ENCODE measurements around the gene LGMN. TPM values are rescaled to one million over a fixed set of nuclear protein-coding genes. Genes with fewer than 3 reads are reported as not detected.
A peak's percentile ranks its signal among the peaks of the same experiment; 100 is the strongest.
"Not testable (repeated sequence)": the region's sequence is repeated elsewhere in the genome, so short reads cannot be mapped to it uniquely, and the experiment has no call there.

The LGMN gene
- total RNA-seq, 6 experiments from 2014 or later: 37.0 to 57.3 (median 43.3) TPM

GRCh38 chr14:92750994-92751400, 2.6 kb upstream of the LGMN start:
- peaks cover 31% of the 10 kb centered on the region for H3K4me1 Mint-ChIP-seq (ENCODE audit: low read depth)
- no peak for DNase-seq
- TF ChIP-seq CTCF (IDR thresholded peaks at IDR 0.05): no peak
- no peaks in the 10 kb centered on the region; the same call in 1 of the 2 replicates for H3K9me3 Mint-ChIP-seq
- H3K4me3 Mint-ChIP-seq: no peak overlapping the region
- H3K27ac Mint-ChIP-seq: no peak overlapping the region
- peaks cover 3% of the 10 kb centered on the region; the same call in 1 of the 2 replicates for H3K36me3 Mint-ChIP-seq (ENCODE audit: low read depth)
- H3K27me3 Mint-ChIP-seq (ENCODE audit: insufficient read depth): peaks cover 28% of the 10 kb centered on the region

- H3K36me3 Mint-ChIP-seq (ENCODE audit: low read depth); DNase-seq; H3K9me3 Mint-ChIP-seq; H3K27ac Mint-ChIP-seq; H3K4me3 Mint-ChIP-seq: not testable (repeated sequence)
- H3K27me3 Mint-ChIP-seq (ENCODE audit: insufficient read depth): peaks cover 28% of the 10 kb centered on the region
- peaks cover 32% of the 10 kb centered on the region for H3K4me1 Mint-ChIP-seq (ENCODE audit: low read depth)
Observed at GRCh38 chr14:92750222-92750728, 1.8 kb upstream of the LGMN start.

GRCh38 chr14:92747701-92748258, 647 bp downstream of the LGMN start:
- Mint-ChIP-seq H3K36me3 (ENCODE audit: low read depth) (peaks cover 3% of the 10 kb centered on the region; the same call in 1 of the 2 replicates), H3K9me3 (no peaks in the 10 kb centered on the region; the same call in 1 of the 2 replicates), H3K4me3 (peak overlapping the region; percentile 97), H3K4me1 (ENCODE audit: low read depth) (peaks cover 32% of the 10 kb centered on the region), H3K27me3 (ENCODE audit: insufficient read depth) (peaks cover 19% of the 10 kb centered on the region), H3K27ac (peak overlapping the region; percentile 92)
- no peak for TF ChIP-seq CTCF (IDR thresholded peaks at IDR 0.05)
- DNase-seq: peak; percentile 8

- no peaks in the 10 kb centered on the region for H3K36me3 Mint-ChIP-seq (ENCODE audit: low read depth)
- no peak for TF ChIP-seq CTCF (IDR thresholded peaks at IDR 0.05)
- DNase-seq: no peak
- peaks cover 28% of the 10 kb centered on the region for H3K4me1 Mint-ChIP-seq (ENCODE audit: low read depth)
- no peaks in the 10 kb centered on the region for H3K9me3 Mint-ChIP-seq
- H3K4me3 Mint-ChIP-seq: no peak overlapping the region
- no peak overlapping the region for H3K27ac Mint-ChIP-seq
- no peaks in the 10 kb centered on the region; the same call in none of the 2 replicates for H3K27me3 Mint-ChIP-seq (ENCODE audit: insufficient read depth)
Observed at GRCh38 chr14:92744198-92744597, 4.2 kb downstream of the LGMN start.

- H3K27ac Mint-ChIP-seq: no peak overlapping the region
- no peaks in the 10 kb centered on the region for H3K36me3 Mint-ChIP-seq (ENCODE audit: low read depth)
- H3K27me3 Mint-ChIP-seq (ENCODE audit: insufficient read depth): no peaks in the 10 kb centered on the region; the same call in none of the 2 replicates
- no peak for TF ChIP-seq CTCF (IDR thresholded peaks at IDR 0.05)
- DNase-seq: no peak
- H3K4me3 Mint-ChIP-seq: no peak overlapping the region
- no peaks in the 10 kb centered on the region for H3K9me3 Mint-ChIP-seq
- peaks cover 11% of the 10 kb centered on the region for H3K4me1 Mint-ChIP-seq (ENCODE audit: low read depth)
Observed at GRCh38 chr14:92740440-92740839, 8.0 kb downstream of the LGMN start.

- no peaks in the 10 kb centered on the region; the same call in none of the 2 replicates for H3K27me3 Mint-ChIP-seq (ENCODE audit: insufficient read depth)
- H3K27ac Mint-ChIP-seq: no peak overlapping the region
- no peak for TF ChIP-seq CTCF (IDR thresholded peaks at IDR 0.05)
- no peak overlapping the region for H3K4me3 Mint-ChIP-seq
- peaks cover under 1% of the 10 kb centered on the region; the same call in 1 of the 2 replicates for H3K36me3 Mint-ChIP-seq (ENCODE audit: low read depth)
- peaks cover 11% of the 10 kb centered on the region for H3K4me1 Mint-ChIP-seq (ENCODE audit: low read depth)
- H3K9me3 Mint-ChIP-seq: no peaks in the 10 kb centered on the region
- DNase-seq: no peak
Observed at GRCh38 chr14:92737619-92738188, 10.7 kb downstream of the LGMN start.

Data from HFFc6 (cell line).